Fibroblast of lung (primary cell): ENCODE data around the gene FER. TPM values are rescaled to one million over a fixed set of nuclear protein-coding genes. Genes with fewer than 3 reads are reported as not detected.
A peak's percentile ranks its signal among the peaks of the same experiment; 100 is the strongest.

ENCODE experiments used
- DNase-seq, 2 donors: peaks; one replicate each; pipeline versions ENCODE4 v3.0.0 to v3.0.0-alpha.2; 2010; ENCODE audit warnings: low read depth in 2 of 2
- H2AFZ ChIP-seq: 2 replicates; pipeline ENCODE4 v1.5.1; 2012; ENCODE audit warnings: low read length, control low read depth, inconsistent platforms
- H3K27ac ChIP-seq: 2 replicates; pipeline ENCODE4 v1.5.1; 2011; ENCODE audit warnings: low read length, control low read depth; ENCODE audit not compliant: insufficient read depth
- H3K27me3 ChIP-seq: 2 replicates; pipeline ENCODE4 v1.5.1; 2011; ENCODE audit warnings: mild to moderate bottlenecking, low read length; ENCODE audit not compliant: control insufficient read depth, insufficient read depth
- H3K36me3 ChIP-seq: 2 replicates; pipeline ENCODE4 v1.5.1; 2011; ENCODE audit warnings: low read length; ENCODE audit not compliant: control insufficient read depth, insufficient read depth
- H3K4me1 ChIP-seq: 2 replicates; pipeline ENCODE4 v1.5.1; 2011; ENCODE audit warnings: low read length; ENCODE audit not compliant: control insufficient read depth, insufficient read depth; ENCODE audit errors: extremely low read depth
- H3K4me2 ChIP-seq: 2 replicates; pipeline ENCODE4 v1.5.1; 2011; ENCODE audit warnings: low read length, control low read depth; ENCODE audit not compliant: insufficient read depth; ENCODE audit errors: extremely low read depth
- H3K4me3 ChIP-seq, 4 experiments: fragments of 200-600 bp in 1 of 4; sonication (generic) in 1 of 4; replicated peaks in 1 of 4; 2 replicates each; pipeline ENCODE4 v1.5.1; 2011 to 2016; ENCODE audit warnings: low read length in 4 of 4, low read depth in 3 of 4, mild to moderate bottlenecking in 3 of 4, control low read depth in 2 of 4, inconsistent platforms in 1 of 4, mixed read lengths in 1 of 4; ENCODE audit not compliant: insufficient read depth in 1 of 4; ENCODE audit errors: control extremely low read depth in 1 of 4
- H3K79me2 ChIP-seq: 2 replicates; pipeline ENCODE4 v1.5.1; 2012; ENCODE audit warnings: mild to moderate bottlenecking, low read length, inconsistent platforms; ENCODE audit not compliant: control insufficient read depth, insufficient read depth
- H3K9ac ChIP-seq: 2 replicates; pipeline ENCODE4 v1.5.1; 2011; ENCODE audit warnings: mild to moderate bottlenecking, low read length, control low read depth; ENCODE audit not compliant: insufficient read depth
- H3K9me3 ChIP-seq: 2 replicates; pipeline ENCODE4 v1.5.1; 2012; ENCODE audit warnings: low read depth, low read length; ENCODE audit not compliant: control insufficient read depth, insufficient read depth
- H4K20me1 ChIP-seq: 2 replicates; pipeline ENCODE4 v1.5.1; 2011; ENCODE audit warnings: low read length; ENCODE audit not compliant: control insufficient read depth, insufficient read depth; ENCODE audit errors: extremely low read depth
- EZH2 ChIP-seq: IDR thresholded peaks from 2 replicates; pipeline ENCODE4 v1.5.1; 2012; ENCODE audit warnings: low read length, control low read depth, mild to moderate bottlenecking; ENCODE audit errors: missing control alignments
- polyA plus RNA-seq, 2 donors: library from polyadenylated mRNA; depleted of rRNA in 1 of 2; stranded (reverse) in 1 of 2; unstranded in 1 of 2; fragments of >200 nt; gene quantifications; 2 replicates each; pipeline ENCODE4 v1.2.1, GENCODE V29; 2011 to 2012; ENCODE audit warnings: missing spikeins in 1 of 2
- total RNA-seq: library from RNA; depleted of rRNA; stranded (reverse); fragments of >200 nt; gene quantifications from 2 replicates; pipeline ENCODE4 v1.2.1, GENCODE V29; 2014
- TF ChIP-seq, protein P1 (sequence below), 2 donors: IDR thresholded peaks in 1 of 2; conservative IDR thresholded peaks in 1 of 2; 1 replicate in 1 of 2; 2 replicates in 1 of 2; pipeline ENCODE4 v1.5.1; 2011 to 2012; ENCODE audit warnings: low read length in 2 of 2, control low read depth in 1 of 2, inconsistent platforms in 1 of 2, low read depth in 1 of 2, mild to moderate bottlenecking in 1 of 2

Gene FER
- total and polyA plus RNA-seq, 2 donors (not counting 1 experiment from before 2014, with no cell fraction given): 12.2 to 21.3 TPM

- Histone ChIP-seq H3K4me1 (peaks cover 2% of the 10 kb centered on the region), H3K4me3 (no peak overlapping the region), H3K4me2 (no peak overlapping the region), H4K20me1 (no peaks in the 10 kb centered on the region), H3K79me2 (no peaks in the 10 kb centered on the region), H3K9me3 (no peaks in the 10 kb centered on the region), H3K36me3 (no peaks in the 10 kb centered on the region), H2AFZ (no peak overlapping the region), H3K27ac (no peak overlapping the region), H3K9ac (no peak overlapping the region), H3K27me3 (no peaks in the 10 kb centered on the region)
- DNase-seq: peak in 1 of 2 donors; percentile 48
- TF ChIP-seq, protein P1, sequence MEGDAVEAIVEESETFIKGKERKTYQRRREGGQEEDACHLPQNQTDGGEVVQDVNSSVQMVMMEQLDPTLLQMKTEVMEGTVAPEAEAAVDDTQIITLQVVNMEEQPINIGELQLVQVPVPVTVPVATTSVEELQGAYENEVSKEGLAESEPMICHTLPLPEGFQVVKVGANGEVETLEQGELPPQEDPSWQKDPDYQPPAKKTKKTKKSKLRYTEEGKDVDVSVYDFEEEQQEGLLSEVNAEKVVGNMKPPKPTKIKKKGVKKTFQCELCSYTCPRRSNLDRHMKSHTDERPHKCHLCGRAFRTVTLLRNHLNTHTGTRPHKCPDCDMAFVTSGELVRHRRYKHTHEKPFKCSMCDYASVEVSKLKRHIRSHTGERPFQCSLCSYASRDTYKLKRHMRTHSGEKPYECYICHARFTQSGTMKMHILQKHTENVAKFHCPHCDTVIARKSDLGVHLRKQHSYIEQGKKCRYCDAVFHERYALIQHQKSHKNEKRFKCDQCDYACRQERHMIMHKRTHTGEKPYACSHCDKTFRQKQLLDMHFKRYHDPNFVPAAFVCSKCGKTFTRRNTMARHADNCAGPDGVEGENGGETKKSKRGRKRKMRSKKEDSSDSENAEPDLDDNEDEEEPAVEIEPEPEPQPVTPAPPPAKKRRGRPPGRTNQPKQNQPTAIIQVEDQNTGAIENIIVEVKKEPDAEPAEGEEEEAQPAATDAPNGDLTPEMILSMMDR (conservative IDR thresholded peaks at IDR 0.05 in 1 of 2, IDR thresholded peaks at IDR 0.05 in 1 of 2; ENCODE audit: low read depth in 1 of 2, low read length in 2 of 2): no peak
- TF ChIP-seq EZH2: no peak
Observed at GRCh38 chr5:109038209-109038840, 290.6 kb downstream of the FER start.

GRCh38 chr5:109041317-109041716 is 293.6 kb downstream of the FER start:
- H3K79me2 ChIP-seq: no peaks in the 10 kb centered on the region
- no peak overlapping the region for H2AFZ ChIP-seq
- no peaks in the 10 kb centered on the region for H4K20me1 ChIP-seq
- H3K36me3 ChIP-seq: no peaks in the 10 kb centered on the region
- H3K4me1 ChIP-seq: no peaks in the 10 kb centered on the region
- H3K27ac ChIP-seq: no peak overlapping the region
- H3K4me2 ChIP-seq: no peak overlapping the region
- no peak overlapping the region for H3K9ac ChIP-seq
- H3K27me3 ChIP-seq: no peaks in the 10 kb centered on the region
- no peaks in the 10 kb centered on the region for H3K9me3 ChIP-seq
- no peak overlapping the region for H3K4me3 ChIP-seq
- no peak for DNase-seq
- TF ChIP-seq, protein P1 (conservative IDR thresholded peaks at IDR 0.05 in 1 of 2, IDR thresholded peaks at IDR 0.05 in 1 of 2; ENCODE audit: low read depth in 1 of 2, low read length in 2 of 2): no peak
- no peak for TF ChIP-seq EZH2

- no peak overlapping the region for H2AFZ ChIP-seq
- H3K4me2 ChIP-seq: no peak overlapping the region
- H3K9ac ChIP-seq: no peak overlapping the region
Observed at GRCh38 chr5:109045710-109046109, 298.0 kb downstream of the FER start.

More at GRCh38 chr5:109045710-109046109, 298.0 kb downstream of the FER start:
- no peaks in the 10 kb centered on the region for H4K20me1 ChIP-seq
- no peak overlapping the region for H3K27ac ChIP-seq
- DNase-seq: peak in 1 of 2 donors; percentile 77
- peaks cover 10% of the 10 kb centered on the region for H3K4me1 ChIP-seq
- no peaks in the 10 kb centered on the region for H3K36me3 ChIP-seq
- no peak for TF ChIP-seq EZH2
- TF ChIP-seq, protein P1 (conservative IDR thresholded peaks at IDR 0.05 in 1 of 2, IDR thresholded peaks at IDR 0.05 in 1 of 2; ENCODE audit: low read depth in 1 of 2, low read length in 2 of 2): no peak
- H3K9me3 ChIP-seq: no peaks in the 10 kb centered on the region
- H3K27me3 ChIP-seq: no peaks in the 10 kb centered on the region
- H3K79me2 ChIP-seq: no peaks in the 10 kb centered on the region
- H3K4me3 ChIP-seq: no peak overlapping the region
